Upper lobe of right lung (tissue), 1 donor: ENCODE measurements around the gene DHRS9. TPM values are rescaled to one million over a fixed set of nuclear protein-coding genes. Genes with fewer than 3 reads are reported as not detected.
"Not testable (repeated sequence)": the region's sequence is repeated elsewhere in the genome, so short reads cannot be mapped to it uniquely, and the experiment has no call there.

Experiments used
- ATAC-seq: fragments of 200-7000 bp; cut with Tn5 transposase; one replicate; pipeline ENCODE4 v1.9.1; 2020; ENCODE audit warnings: mild to moderate bottlenecking, moderate library complexity
- DNase-seq: peaks from one replicate; pipeline ENCODE4 v3.0.0-alpha.2; 2020
- H3K27ac ChIP-seq: fragments of 200-600 bp; one replicate; pipeline ENCODE4 v1.8.0; 2022
- H3K27me3 ChIP-seq: fragments of 200-600 bp; one replicate; pipeline ENCODE4 v1.8.0; 2022; ENCODE audit warnings: mild to moderate bottlenecking
- H3K36me3 ChIP-seq: fragments of 200-600 bp; one replicate; pipeline ENCODE4 v1.8.0; 2022
- H3K4me1 ChIP-seq: fragments of 200-600 bp; one replicate; pipeline ENCODE4 v1.8.0; 2022
- H3K4me3 ChIP-seq: fragments of 200-600 bp; one replicate; pipeline ENCODE4 v1.8.0; 2022; ENCODE audit warnings: mild to moderate bottlenecking
- H3K9me3 ChIP-seq: fragments of 200-600 bp; one replicate; pipeline ENCODE4 v1.8.0; 2022
- CTCF ChIP-seq: fragments of 200-600 bp; IDR thresholded peaks from one replicate; pipeline ENCODE4 v1.8.0; 2022; ENCODE audit warnings: antibody characterized with exemption
- intact Hi-C: fragments of 100-400 bp; cut with DNase I; formaldehyde crosslinking; loops from one replicate; pipeline ENCODE4 v1.11.0; 2022
- total RNA-seq: library from RNA; stranded (reverse); fragmentation: NEBNext Ultra II Directional; extraction: Animal tissue kit (Norgen Biotek cat#: 25700); gene quantifications from one replicate; pipeline ENCODE4 v1.2.1, GENCODE V29; 2021
- donor health status: DM: no; HTN: yes; CAD: no; lungs with severe emphysema.

The DHRS9 gene
- total RNA-seq, 1 donor from 2014 or later, result 7.6 TPM

GRCh38 chr2:169129703-169130243 is 60.4 kb downstream of the DHRS9 start:
- intact Hi-C loops, result no loop called here
- H3K36me3 ChIP-seq, result no peaks in the 10 kb centered on the region
- no peaks in the 10 kb centered on the region for H3K4me1 ChIP-seq
- H3K27me3 ChIP-seq, result no peaks in the 10 kb centered on the region
- no peak for DNase-seq
- H3K4me3 ChIP-seq, result no peak overlapping the region
- no peaks in the 10 kb centered on the region for H3K9me3 ChIP-seq
- ATAC-seq, result no peak
- no peak overlapping the region for H3K27ac ChIP-seq
- no peak for TF ChIP-seq CTCF

- intact Hi-C loops, result no loop called here
- DNase-seq (no peak), ATAC-seq (peak; percentile 78)
- Histone ChIP-seq H3K36me3 (no peaks in the 10 kb centered on the region), H3K9me3 (no peaks in the 10 kb centered on the region), H3K27me3 (no peaks in the 10 kb centered on the region), H3K4me1 (no peaks in the 10 kb centered on the region), H3K27ac (no peak overlapping the region), H3K4me3 (no peak overlapping the region)
- peak; percentile 86 for TF ChIP-seq CTCF
Observed at GRCh38 chr2:169131587-169132512, 62.5 kb downstream of the DHRS9 start.

- H3K27ac ChIP-seq, H3K9me3 ChIP-seq, H3K4me3 ChIP-seq, DNase-seq, ATAC-seq, H3K27me3 ChIP-seq, H3K4me1 ChIP-seq, intact Hi-C loops, H3K36me3 ChIP-seq: not testable (repeated sequence)
Observed at GRCh38 chr2:169134272-169134671, 64.9 kb downstream of the DHRS9 start.

- H3K27me3 ChIP-seq, intact Hi-C loops, H3K4me3 ChIP-seq, H3K9me3 ChIP-seq, DNase-seq, ATAC-seq, H3K4me1 ChIP-seq, H3K36me3 ChIP-seq, H3K27ac ChIP-seq: not testable (repeated sequence)
Observed at GRCh38 chr2:169136428-169136827, 67.1 kb downstream of the DHRS9 start.

- no peaks in the 10 kb centered on the region for H3K4me1 ChIP-seq
- H3K4me3 ChIP-seq, result no peak overlapping the region
- ATAC-seq, result no peak
- no peaks in the 10 kb centered on the region for H3K36me3 ChIP-seq
- TF ChIP-seq CTCF, result no peak
- no peaks in the 10 kb centered on the region for H3K9me3 ChIP-seq
- intact Hi-C loops, result no loop called here
- H3K27me3 ChIP-seq, result no peaks in the 10 kb centered on the region
- H3K27ac ChIP-seq, result no peak overlapping the region
- DNase-seq, result no peak
Observed at GRCh38 chr2:169136885-169137534, 67.6 kb downstream of the DHRS9 start.

GRCh38 chr2:169137924-169138323 is 68.6 kb downstream of the DHRS9 start:
- Histone ChIP-seq H3K4me3 (no peak overlapping the region), H3K27me3 (no peaks in the 10 kb centered on the region), H3K27ac (no peak overlapping the region), H3K36me3 (no peaks in the 10 kb centered on the region), H3K9me3 (no peaks in the 10 kb centered on the region), H3K4me1 (no peaks in the 10 kb centered on the region)
- ATAC-seq, result no peak
- TF ChIP-seq CTCF, result no peak
- no peak for DNase-seq
- intact Hi-C loops, result no loop called here
